HG03103 (cell line): ENCODE measurements around the gene LBX2.

Source experiments
- ATAC-seq: cut with Tn5 transposase; IDR thresholded peaks from one replicate; pipeline ENCODE4 v1.9.1; 2021; ENCODE audit warnings: low read depth; ENCODE audit not compliant: unreplicated experiment

Gene LBX2

DNA sequence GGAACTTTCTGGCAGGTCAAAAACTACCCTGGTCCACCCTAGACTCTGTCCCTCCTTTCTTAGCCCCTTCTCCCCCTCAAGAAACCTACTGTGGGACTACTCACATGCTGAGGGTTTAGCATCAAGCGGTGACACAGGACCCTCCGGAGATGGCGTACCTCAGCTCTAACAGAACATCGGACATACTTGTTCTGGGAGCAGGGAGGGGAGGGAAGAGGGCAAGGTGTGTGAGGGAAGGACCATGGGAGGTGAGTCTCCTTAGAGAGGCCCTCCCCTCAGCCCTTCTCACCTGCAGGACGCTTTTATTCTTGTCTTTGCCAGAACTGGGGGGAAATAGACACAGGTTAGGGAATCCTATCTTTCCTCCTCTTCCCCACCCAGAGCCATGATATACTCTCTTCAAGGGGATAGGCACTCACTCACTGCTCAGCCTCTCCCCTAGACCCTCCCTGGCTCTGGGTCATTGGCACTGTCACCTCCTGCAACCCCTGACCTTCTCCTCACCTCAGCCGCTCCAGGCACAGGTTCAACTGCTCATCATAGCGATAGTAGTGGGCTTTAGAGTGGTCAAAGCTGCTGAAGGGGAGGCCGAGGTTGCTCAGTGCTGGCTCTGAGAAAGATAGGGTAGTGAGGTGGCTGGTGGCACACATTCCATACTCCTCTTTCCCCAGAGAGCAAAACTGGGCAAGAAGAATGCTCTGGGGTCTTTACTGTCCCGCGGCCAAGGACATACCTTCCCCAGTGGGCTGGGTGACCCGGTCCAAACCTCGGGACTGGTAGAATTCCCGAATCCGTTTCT, 6.2 kb upstream of the LBX2 start:
- no peak for ATAC-seq

DNA sequence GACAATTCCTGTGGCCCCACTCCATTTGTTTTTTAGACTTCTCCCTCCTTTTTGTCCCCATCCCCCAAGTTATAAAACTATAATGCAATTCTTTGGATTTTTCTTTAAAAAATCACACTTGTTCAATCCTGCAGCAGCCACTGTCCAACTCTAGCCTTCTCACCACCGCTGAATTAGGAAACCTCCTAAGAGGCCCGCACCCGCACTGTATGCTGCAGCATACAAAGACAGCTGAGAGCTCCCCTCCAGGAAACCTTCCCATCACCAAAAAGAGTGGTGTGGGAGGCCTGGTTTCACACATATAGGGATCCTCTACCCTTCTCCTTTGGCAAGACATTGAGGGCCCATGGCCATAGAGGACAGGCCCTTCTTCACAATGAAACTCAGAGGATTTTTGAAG, 5.2 kb upstream of the LBX2 start:
- no peak for ATAC-seq

DNA sequence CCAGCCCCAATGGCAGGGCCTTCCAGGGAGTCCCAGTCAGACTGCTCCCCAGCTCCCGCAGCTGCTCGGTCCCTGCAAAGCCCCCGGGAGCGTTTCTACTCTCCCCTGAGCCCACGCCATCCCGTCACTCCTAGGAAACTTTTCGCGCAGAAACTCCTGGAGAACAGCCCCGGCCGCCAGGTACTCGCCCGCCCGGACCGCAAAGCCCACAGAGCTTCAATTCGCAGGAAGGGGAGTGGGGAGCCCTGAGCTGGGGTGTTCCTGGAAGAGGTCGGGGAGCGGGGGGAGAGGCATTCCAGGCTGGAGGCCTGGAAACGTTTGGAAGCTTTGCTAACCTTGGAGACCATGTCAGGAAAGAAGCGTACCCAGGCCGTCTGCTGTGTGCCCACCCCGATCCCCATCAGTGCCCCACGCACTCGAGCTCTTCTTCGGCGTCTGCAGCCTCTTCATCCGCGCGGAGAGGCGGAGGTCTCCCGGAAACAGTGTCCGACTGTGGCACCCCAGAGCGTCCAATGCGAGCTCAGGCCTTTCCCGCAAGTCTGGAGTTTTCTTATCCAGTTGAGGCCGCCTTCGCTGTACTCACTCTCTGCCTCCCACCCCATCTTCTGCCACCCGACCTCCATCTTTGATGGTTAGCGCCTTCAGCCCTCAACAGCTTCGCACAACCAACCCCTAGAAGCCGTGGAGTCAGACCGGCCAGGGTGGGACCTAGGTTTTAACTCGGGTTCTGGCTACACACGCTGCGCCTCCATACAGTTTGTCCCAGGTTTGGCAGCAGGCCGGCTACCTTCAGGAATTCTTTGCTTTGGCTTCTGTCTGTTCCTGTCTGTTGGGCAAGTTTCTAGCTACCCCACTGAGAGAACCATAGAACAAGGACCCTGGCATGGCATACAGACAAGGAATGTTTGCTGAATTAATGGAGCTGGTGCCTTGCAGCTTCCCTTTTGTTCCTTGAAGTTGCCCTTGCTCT, 4.4 kb upstream of the LBX2 start:
- ATAC-seq: no peak

GRCh38 chr2:74502720-74503505, 3.5 kb upstream of the LBX2 start:
- peak; percentile 23 for ATAC-seq

GRCh38 chr2:74502147-74502719, 2.8 kb upstream of the LBX2 start:
- ATAC-seq: no peak

- no peak for ATAC-seq
Observed at GRCh38 chr2:74501335-74502071, 2.1 kb upstream of the LBX2 start.

- no peak for ATAC-seq
Observed at GRCh38 chr2:74500578-74500946, 1.2 kb upstream of the LBX2 start.

- no peak for ATAC-seq
Observed at GRCh38 chr2:74499940-74500577, 656 bp upstream of the LBX2 start.

GRCh38 chr2:74498500-74499266, 720 bp downstream of the LBX2 start:
- ATAC-seq: no peak

- ATAC-seq: no peak
Observed at GRCh38 chr2:74497777-74498499, 1.5 kb downstream of the LBX2 start.

DNA sequence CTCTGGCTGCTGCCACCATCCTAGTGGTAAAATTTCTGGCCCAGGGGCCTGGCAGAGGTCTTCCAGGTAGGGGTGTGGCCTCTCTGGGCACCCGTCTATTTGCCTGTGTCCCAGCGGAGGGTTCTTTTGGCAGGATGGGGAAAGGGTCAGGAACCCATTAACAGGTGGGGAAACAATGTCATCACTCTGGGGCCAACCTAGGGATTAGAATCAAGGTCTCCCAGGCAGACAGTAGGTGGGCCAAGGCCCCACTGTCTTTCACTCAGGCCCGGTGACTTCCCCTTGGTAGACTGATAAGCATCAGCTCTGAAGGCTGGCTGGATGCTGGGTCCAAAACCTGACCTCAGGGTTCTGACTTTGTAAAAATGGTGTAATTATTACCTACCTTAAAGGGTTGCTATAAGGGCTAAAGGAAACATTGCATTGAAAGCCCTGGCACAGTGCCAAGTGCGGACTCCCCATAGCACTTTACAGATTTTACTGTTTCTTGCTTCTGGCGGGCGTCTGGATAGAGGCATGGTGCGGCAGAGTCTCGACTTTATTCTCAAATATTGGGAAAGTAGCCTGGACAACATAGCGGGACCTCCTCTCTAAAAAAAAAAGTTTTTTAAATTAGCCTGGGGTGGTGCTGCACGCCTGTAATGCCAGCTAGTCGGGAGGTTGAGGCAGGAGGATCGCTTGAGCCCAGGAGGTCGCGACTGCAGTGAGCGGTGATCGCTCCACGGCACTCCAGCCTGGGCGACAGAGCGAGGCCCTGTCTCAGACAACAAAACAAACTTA, 2.2 kb downstream of the LBX2 start:
- no peak for ATAC-seq

DNA sequence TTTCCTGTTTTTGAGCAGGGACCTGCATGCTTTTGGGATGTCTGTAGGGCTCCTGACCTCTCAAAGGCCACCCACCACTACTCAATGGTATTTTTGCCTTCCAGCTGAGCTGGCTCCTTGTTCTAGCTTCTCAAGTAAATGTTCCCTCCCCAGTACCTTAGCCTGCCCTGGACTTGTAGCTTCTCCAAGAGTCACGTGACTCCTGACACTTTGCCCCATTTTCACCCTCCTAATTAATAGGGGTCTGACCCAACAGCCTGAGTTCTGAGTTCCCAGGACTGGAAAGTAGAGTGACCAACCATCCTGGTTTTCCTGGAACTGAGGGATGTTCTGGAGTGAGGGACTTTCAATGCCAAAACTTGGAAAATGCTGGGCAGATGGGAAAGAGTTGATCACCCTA, 4.0 kb downstream of the LBX2 start:
- ATAC-seq: no peak

DNA sequence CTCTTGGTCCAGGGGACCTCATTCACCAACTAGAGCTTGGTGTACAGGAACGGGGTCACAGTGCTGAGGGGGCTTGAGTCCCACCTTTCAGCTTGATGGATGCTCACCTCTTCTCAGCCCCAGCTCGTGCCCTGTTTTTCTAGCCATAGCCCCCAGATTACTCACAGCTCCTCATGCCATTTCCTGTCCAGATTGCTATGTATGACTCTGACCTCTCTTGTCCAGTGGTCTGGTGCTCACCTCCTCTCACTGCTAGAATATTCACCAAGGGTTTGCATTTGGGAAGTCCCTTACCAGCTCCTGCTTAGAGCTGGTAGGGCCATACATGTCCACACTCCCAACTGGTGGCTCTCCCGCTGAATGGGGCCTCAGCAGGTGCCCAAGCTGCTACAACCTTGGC, 5.9 kb downstream of the LBX2 start:
- no peak for ATAC-seq

DNA sequence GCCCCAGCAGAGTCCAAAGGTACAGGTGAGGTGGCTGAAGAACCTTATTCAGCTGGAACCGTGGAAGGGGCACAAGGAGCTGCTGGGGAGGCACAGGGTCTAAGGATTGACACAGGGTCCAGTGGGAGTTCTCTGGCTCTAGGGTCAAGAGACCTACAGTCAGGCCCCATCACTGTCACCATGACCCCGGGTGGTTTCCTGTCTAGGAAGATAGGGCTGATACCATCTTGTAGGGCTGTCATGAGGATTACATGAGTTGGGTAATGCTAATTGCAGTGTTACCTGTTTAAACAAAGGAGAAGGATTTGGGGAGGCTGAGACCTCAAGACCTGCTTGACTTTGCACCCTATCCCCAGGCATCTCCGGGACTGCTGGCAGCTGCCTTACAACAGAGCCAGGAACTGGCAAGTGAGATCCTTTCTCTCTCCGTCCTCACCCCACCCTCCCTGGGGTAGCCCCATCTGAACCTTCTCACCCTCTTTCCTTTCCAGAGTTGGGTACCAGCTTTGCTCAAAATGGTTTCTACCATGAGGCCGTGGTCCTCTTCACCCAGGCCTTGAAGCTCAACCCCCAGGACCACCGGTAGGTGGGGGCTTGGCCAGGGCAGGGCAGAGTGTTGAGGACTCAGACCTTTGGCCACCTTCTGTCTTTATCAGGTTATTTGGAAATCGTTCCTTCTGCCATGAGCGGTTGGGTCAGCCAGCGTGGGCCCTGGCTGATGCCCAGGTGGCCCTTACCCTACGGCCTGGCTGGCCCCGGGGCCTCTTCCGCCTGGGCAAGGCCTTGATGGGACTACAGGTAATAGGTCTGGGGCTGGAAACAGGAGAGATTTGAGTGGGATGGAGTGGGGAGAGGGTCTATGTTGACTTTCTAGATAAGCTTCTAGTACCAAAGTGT, 7.5 kb downstream of the LBX2 start:
- ATAC-seq: no peak

GRCh38 chr2:74489906-74490305, 9.5 kb downstream of the LBX2 start:
- ATAC-seq: no peak
